ENCODE measurements around the gene ADAMTS14. TPM values are rescaled to one million over a fixed set of nuclear protein-coding genes. Genes with fewer than 3 reads are reported as not detected.

The ADAMTS14 gene
- total RNA-seq, 1 donor from 2014 or later = 0.19 TPM

DNA sequence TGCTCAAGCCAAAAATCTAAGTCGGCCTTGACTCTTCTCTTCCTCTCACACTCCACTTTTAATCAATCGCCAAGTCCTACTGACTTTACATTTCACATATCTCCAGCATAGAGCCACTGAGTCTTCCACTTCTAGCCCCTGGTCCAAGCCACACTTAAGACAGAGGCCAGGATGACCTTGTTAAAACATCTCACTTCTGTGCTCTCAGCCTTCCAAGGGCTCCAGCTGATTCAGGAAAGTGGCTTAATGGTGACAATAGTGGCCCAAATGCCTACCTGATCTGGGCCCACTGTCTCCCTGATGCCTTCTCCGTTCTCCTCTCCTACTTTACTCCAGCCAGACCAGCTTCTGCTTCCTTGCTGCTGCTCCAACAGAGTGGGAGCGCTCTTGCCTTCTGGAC is 108.5 kb downstream of the ADAMTS14 start:
- Mint-ChIP-seq H3K4me1 (no peaks in the 10 kb centered on the region), H3K27ac (ENCODE audit: unreplicated experiment) (no peak overlapping the region), H3K27me3 (ENCODE audit: low read depth) (no peaks in the 10 kb centered on the region), H3K4me3 (no peak overlapping the region), H3K36me3 (ENCODE audit: low read depth) (no peaks in the 10 kb centered on the region), H3K9me3 (no peaks in the 10 kb centered on the region)
- TF ChIP-seq, protein P1, sequence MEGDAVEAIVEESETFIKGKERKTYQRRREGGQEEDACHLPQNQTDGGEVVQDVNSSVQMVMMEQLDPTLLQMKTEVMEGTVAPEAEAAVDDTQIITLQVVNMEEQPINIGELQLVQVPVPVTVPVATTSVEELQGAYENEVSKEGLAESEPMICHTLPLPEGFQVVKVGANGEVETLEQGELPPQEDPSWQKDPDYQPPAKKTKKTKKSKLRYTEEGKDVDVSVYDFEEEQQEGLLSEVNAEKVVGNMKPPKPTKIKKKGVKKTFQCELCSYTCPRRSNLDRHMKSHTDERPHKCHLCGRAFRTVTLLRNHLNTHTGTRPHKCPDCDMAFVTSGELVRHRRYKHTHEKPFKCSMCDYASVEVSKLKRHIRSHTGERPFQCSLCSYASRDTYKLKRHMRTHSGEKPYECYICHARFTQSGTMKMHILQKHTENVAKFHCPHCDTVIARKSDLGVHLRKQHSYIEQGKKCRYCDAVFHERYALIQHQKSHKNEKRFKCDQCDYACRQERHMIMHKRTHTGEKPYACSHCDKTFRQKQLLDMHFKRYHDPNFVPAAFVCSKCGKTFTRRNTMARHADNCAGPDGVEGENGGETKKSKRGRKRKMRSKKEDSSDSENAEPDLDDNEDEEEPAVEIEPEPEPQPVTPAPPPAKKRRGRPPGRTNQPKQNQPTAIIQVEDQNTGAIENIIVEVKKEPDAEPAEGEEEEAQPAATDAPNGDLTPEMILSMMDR (conservative IDR thresholded peaks at IDR 0.05) = no peak
- DNase-seq (ENCODE audit: low read depth, low spot score) = no peak

DNA sequence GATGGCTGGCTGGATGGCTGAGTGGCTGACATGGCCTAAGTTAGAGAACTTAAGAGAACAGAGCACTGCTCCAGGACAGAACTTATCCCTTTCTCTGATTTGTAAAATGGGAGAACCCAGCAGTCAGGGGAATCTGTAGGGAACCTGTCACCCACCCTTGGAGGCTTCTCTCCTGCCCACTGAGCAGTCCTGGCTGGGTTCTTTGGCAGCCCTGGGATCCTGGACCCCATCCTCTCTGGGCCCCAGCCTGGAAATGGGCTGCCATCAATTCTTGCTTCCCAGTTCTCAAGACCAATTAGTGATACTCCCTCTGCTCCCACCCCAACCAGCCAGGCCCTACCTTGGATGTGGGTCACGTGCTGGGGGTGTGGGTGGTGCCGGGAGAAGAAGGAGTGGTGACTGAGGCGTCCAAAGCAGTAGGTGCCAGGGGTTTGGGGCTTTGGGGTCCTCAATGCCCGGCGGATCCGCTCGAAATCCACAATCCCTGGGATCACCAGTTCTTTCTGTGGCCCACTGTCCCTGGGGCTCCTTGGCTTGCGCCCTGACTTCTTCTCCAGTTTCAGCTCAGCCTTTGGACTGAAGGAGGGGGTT is 109.2 kb downstream of the ADAMTS14 start:
- Mint-ChIP-seq H3K27me3 (ENCODE audit: low read depth) (no peaks in the 10 kb centered on the region), H3K27ac (ENCODE audit: unreplicated experiment) (no peak overlapping the region), H3K36me3 (ENCODE audit: low read depth) (no peaks in the 10 kb centered on the region), H3K4me3 (no peak overlapping the region), H3K4me1 (no peaks in the 10 kb centered on the region), H3K9me3 (no peaks in the 10 kb centered on the region)
- no peak for DNase-seq (ENCODE audit: low read depth, low spot score)
- TF ChIP-seq, protein P1 (conservative IDR thresholded peaks at IDR 0.05) = no peak

DNA sequence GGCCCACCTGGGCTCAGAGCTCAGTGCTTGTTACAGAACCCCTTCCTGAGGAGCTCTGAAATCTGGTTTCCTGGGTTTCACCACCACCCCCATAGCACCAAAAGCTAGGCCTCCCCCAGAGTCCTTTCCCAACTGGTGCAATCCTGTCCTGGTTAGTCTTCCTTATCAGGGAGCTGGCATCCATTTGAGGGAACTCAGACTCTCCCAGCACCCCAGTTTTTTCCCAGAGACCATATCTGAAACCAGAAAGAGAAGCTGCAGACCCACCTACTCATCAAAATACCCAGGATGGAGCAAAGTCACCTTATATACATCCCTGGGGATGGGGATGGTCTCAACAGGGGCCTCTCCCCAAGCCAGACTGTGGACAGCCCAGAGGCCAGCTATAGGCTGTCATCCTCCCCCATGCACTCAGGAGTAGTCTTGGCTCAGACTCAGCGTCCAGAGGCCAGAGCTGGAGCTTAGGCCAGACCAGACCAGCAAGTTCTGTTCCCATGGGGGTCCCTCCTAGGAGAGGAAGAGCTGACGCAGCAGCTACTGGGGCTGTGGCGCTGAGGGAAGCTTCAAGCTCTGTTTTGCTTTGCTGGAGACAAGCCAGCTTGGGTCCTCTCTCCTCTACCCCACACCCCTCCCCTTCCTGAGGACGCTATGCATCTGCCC is 109.9 kb downstream of the ADAMTS14 start:
- H3K36me3 Mint-ChIP-seq (ENCODE audit: low read depth) = no peaks in the 10 kb centered on the region
- no peak overlapping the region for H3K4me3 Mint-ChIP-seq
- DNase-seq (ENCODE audit: low read depth, low spot score) = no peak
- no peaks in the 10 kb centered on the region for H3K9me3 Mint-ChIP-seq
- H3K27me3 Mint-ChIP-seq (ENCODE audit: low read depth) = no peaks in the 10 kb centered on the region
- no peaks in the 10 kb centered on the region for H3K4me1 Mint-ChIP-seq
- TF ChIP-seq, protein P1 (conservative IDR thresholded peaks at IDR 0.05) = no peak
- H3K27ac Mint-ChIP-seq (ENCODE audit: unreplicated experiment) = no peak overlapping the region

GRCh38 chr10:70782746-70783680 is 110.7 kb downstream of the ADAMTS14 start:
- no peak for DNase-seq (ENCODE audit: low read depth, low spot score)
- H3K9me3 Mint-ChIP-seq = no peaks in the 10 kb centered on the region
- no peak overlapping the region for H3K27ac Mint-ChIP-seq (ENCODE audit: unreplicated experiment)
- H3K4me1 Mint-ChIP-seq = no peaks in the 10 kb centered on the region
- no peak overlapping the region for H3K4me3 Mint-ChIP-seq
- TF ChIP-seq, protein P1 (conservative IDR thresholded peaks at IDR 0.05) = no peak
- no peaks in the 10 kb centered on the region for H3K27me3 Mint-ChIP-seq (ENCODE audit: low read depth)
- H3K36me3 Mint-ChIP-seq (ENCODE audit: low read depth) = no peaks in the 10 kb centered on the region

DNA sequence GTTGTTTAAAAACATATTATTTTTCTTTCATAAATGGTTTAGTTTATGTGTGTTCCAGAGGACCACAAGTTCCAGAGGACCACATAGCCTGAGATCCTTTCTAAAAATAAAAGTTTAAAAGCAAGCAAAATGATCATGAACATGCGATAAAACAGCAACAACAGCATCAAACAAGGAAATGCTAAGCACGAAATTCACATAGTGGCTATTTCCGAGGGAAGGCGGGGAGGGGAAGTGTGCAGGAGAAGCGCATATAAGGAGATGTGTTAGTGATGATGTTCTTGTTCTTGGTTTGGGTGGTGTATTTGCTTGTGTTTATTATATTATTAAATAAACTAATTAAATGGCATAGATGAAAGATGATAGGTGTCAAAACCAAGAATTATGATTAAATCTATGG is 111.7 kb downstream of the ADAMTS14 start:
- TF ChIP-seq, protein P1 (conservative IDR thresholded peaks at IDR 0.05) = no peak
- Mint-ChIP-seq H3K27ac (ENCODE audit: unreplicated experiment) (no peak overlapping the region), H3K4me1 (no peaks in the 10 kb centered on the region), H3K36me3 (ENCODE audit: low read depth) (no peaks in the 10 kb centered on the region), H3K27me3 (ENCODE audit: low read depth) (no peaks in the 10 kb centered on the region), H3K9me3 (no peaks in the 10 kb centered on the region), H3K4me3 (no peak overlapping the region)
- no peak for DNase-seq (ENCODE audit: low read depth, low spot score)

Data from neural crest cell (in vitro differentiated cells).